HepG2 (cell line): ENCODE data around the gene IRF4. TPM values are rescaled to one million over a fixed set of nuclear protein-coding genes. Genes with fewer than 3 reads are reported as not detected.

Experiments
- ATAC-seq: fragments of 200-7000 bp; cut with Tn5 transposase; 3 replicates; pipeline ENCODE4 v1.9.1; 2020; ENCODE audit warnings: mild to moderate bottlenecking, moderate library complexity
- BruUV-seq: library from RNA; stranded (reverse); fragments of 400-500 nt; replicated peaks from 2 replicates; lab custom pipeline; 2021; lab: Mats Ljungman, UMichigan
- CTCF ChIA-PET: fragments of 300-600 bp; formaldehyde crosslinking; extraction: SDS; loops from one replicate; lab custom pipeline; 2021; ENCODE audit warnings: low total read pairs, inconsistent platforms, low intra/inter-chr PET ratio; lab: Yijun Ruan, JAX
- POLR2A ChIA-PET: fragments of 350-600 bp; sonication (Branson Sonifier 250); formaldehyde crosslinking; loops from one replicate; lab custom pipeline; 2020; ENCODE audit warnings: antibody characterized with exemption, inconsistent platforms; lab: Yijun Ruan, JAX
- DNase-seq: peaks from one replicate; pipeline ENCODE4 v3.0.0-alpha.2; 2015; ENCODE audit warnings: low spot score
- FAIRE-seq: peaks from 3 replicates; lab custom pipeline; 2011; peaks lifted over from hg19 to GRCh38; lab: Jason Lieb, UNC
- H2AFZ ChIP-seq: one replicate; pipeline ENCODE4 v1.6.1; 2011; ENCODE audit warnings: low read length, inconsistent platforms
- H3K27ac ChIP-seq: fragments of 300-600 bp; 3 replicates; pipeline ENCODE4 v1.8.0; 2011; ENCODE audit warnings: mixed run types, mild to moderate bottlenecking, mixed read lengths, low read length, inconsistent platforms; ENCODE audit not compliant: insufficient read depth; ENCODE audit errors: extremely low read length
- H3K27me3 ChIP-seq, 2 experiments: fragments of 200-600 bp in 1 of 2; 2 replicates in 1 of 2; 3 replicates in 1 of 2; pipeline versions ENCODE4 v1.6.0 to v1.8.0; 2011; ENCODE audit warnings: low read length in 2 of 2, mild to moderate bottlenecking in 2 of 2, moderate library complexity in 2 of 2, inconsistent platforms in 1 of 2; ENCODE audit not compliant: insufficient read depth in 2 of 2, control insufficient read depth in 1 of 2
- H3K36me3 ChIP-seq, 2 experiments: fragments of 200-600 bp in 1 of 2; replicated peaks in 1 of 2; 2 replicates in 1 of 2; 3 replicates in 1 of 2; pipeline versions ENCODE4 v1.5.1 to v1.8.0; 2011; ENCODE audit warnings: low read length in 2 of 2, inconsistent platforms in 1 of 2; ENCODE audit not compliant: insufficient read depth in 2 of 2, control insufficient read depth in 1 of 2
- H3K4me1 ChIP-seq: 2 replicates; pipeline ENCODE4 v1.5.1; 2012; ENCODE audit warnings: low read length, inconsistent platforms; ENCODE audit not compliant: insufficient read depth
- H3K4me2 ChIP-seq: 2 replicates; pipeline ENCODE4 v1.6.0; 2011; ENCODE audit warnings: low read depth, low read length, inconsistent platforms
- H3K4me3 ChIP-seq, 3 experiments: fragments of 200-600 bp in 1 of 3; sonication (generic), shearing (Covaris generic) in 1 of 3; replicated peaks in 1 of 3; 2 replicates each; pipeline ENCODE4 v1.5.1; 2011 to 2016; ENCODE audit warnings: low read length in 3 of 3, inconsistent platforms in 2 of 3, low read depth in 2 of 3, mild to moderate bottlenecking in 2 of 3, control low read depth in 1 of 3, mixed read lengths in 1 of 3; ENCODE audit not compliant: insufficient read depth in 1 of 3
- H3K79me2 ChIP-seq: one replicate; pipeline ENCODE4 v1.6.1; 2011; ENCODE audit warnings: low read length, inconsistent platforms; ENCODE audit not compliant: insufficient read depth
- H3K9ac ChIP-seq: 2 replicates; pipeline ENCODE4 v1.6.0; 2011; ENCODE audit warnings: mild to moderate bottlenecking, low read depth, low read length, inconsistent platforms; ENCODE audit not compliant: insufficient read depth
- H3K9me3 ChIP-seq: 2 replicates; pipeline ENCODE4 v1.5.1; 2012; ENCODE audit warnings: mild to moderate bottlenecking, low read length
- H4K20me1 ChIP-seq: 2 replicates; pipeline ENCODE4 v1.6.0; 2011; ENCODE audit warnings: inconsistent platforms, mild to moderate bottlenecking, low read length, moderate library complexity; ENCODE audit not compliant: insufficient read depth
- CHCHD3 ChIP-seq: sonication (generic); formaldehyde crosslinking; IDR thresholded peaks from 2 replicates; pipeline ENCODE4 v1.8.0; 2022; ENCODE audit warnings: mild to moderate bottlenecking, missing genetic modification reagents, moderate library complexity
- CHD4 ChIP-seq: fragments of 200-600 bp; sonication (generic); IDR thresholded peaks from 2 replicates; pipeline ENCODE4 v1.7.0; 2017; ENCODE audit warnings: mild to moderate bottlenecking, low read length, borderline replicate concordance
- FOXK1 ChIP-seq: sonication (generic); formaldehyde crosslinking; IDR thresholded peaks from 2 replicates; pipeline ENCODE4 v1.4.0; 2020; ENCODE audit warnings: low read depth, missing genetic modification reagents, borderline replicate concordance
- HHEX ChIP-seq: IDR thresholded peaks from 2 replicates; pipeline ENCODE4 v1.6.1; 2016; ENCODE audit warnings: control low read depth
- JARID2 ChIP-seq: sonication (generic); formaldehyde crosslinking; IDR thresholded peaks from 2 replicates; pipeline ENCODE4 v1.8.1; 2023; ENCODE audit warnings: missing genetic modification reagents, inconsistent platforms; ENCODE audit not compliant: insufficient replicate concordance
- MED1 ChIP-seq: sonication (generic); formaldehyde crosslinking; IDR thresholded peaks from 2 replicates; pipeline ENCODE4 v1.4.0; 2020; ENCODE audit warnings: missing genetic modification reagents
- NFKB2 ChIP-seq: sonication (generic); formaldehyde crosslinking; IDR thresholded peaks from 2 replicates; pipeline ENCODE4 v1.4.0; 2020; ENCODE audit warnings: missing genetic modification reagents, borderline replicate concordance
- NPAS2 ChIP-seq: sonication (generic); formaldehyde crosslinking; IDR thresholded peaks from 2 replicates; pipeline ENCODE4 v1.8.0; 2022; ENCODE audit warnings: mild to moderate bottlenecking, missing genetic modification reagents, borderline replicate concordance
- REPIN1 ChIP-seq: sonication (generic); formaldehyde crosslinking; IDR thresholded peaks from 2 replicates; pipeline ENCODE4 v1.8.0; 2022; ENCODE audit warnings: missing genetic modification reagents, low read depth, mild to moderate bottlenecking, borderline replicate concordance
- RFX5 ChIP-seq: IDR thresholded peaks from 2 replicates; pipeline ENCODE4 v1.6.1; 2011; ENCODE audit warnings: low read depth, low read length, improper control_type of control experiment
- SCMH1 ChIP-seq: sonication (generic); formaldehyde crosslinking; IDR thresholded peaks from 2 replicates; pipeline ENCODE4 v1.9.0; 2021; ENCODE audit warnings: missing genetic modification reagents, mild to moderate bottlenecking, borderline replicate concordance
- SRSF4 ChIP-seq: fragments of 200-400 bp; formaldehyde crosslinking; IDR thresholded peaks from one replicate; pipeline ENCODE4 v1.6.1; 2018; ENCODE audit warnings: mild to moderate bottlenecking, low read depth, low read length, moderate library complexity; ENCODE audit not compliant: poor library complexity, severe bottlenecking
- TRIM24 ChIP-seq: sonication (generic); formaldehyde crosslinking; IDR thresholded peaks from 2 replicates; pipeline ENCODE4 v1.8.0; 2022; ENCODE audit warnings: mild to moderate bottlenecking, missing genetic modification reagents
- ZMYM4 ChIP-seq: sonication (generic); formaldehyde crosslinking; IDR thresholded peaks from 2 replicates; pipeline ENCODE4 v1.8.1; 2023; ENCODE audit warnings: mild to moderate bottlenecking, missing genetic modification reagents
- ZNF207 ChIP-seq: fragments of 450-650 bp; IDR thresholded peaks from 2 replicates; pipeline ENCODE4 v1.6.1; 2016; ENCODE audit warnings: antibody characterized with exemption, borderline replicate concordance
- ZNF549 ChIP-seq: sonication (generic); formaldehyde crosslinking; IDR thresholded peaks from 2 replicates; pipeline ENCODE4 v1.5.0; 2020; ENCODE audit warnings: missing genetic modification reagents
- ZNF780A ChIP-seq: sonication (generic); formaldehyde crosslinking; IDR thresholded peaks from 2 replicates; pipeline ENCODE4 v1.8.0; 2022; ENCODE audit warnings: mild to moderate bottlenecking, missing genetic modification reagents, moderate library complexity
- ZSCAN9 ChIP-seq: IDR thresholded peaks from 2 replicates; pipeline ENCODE4 v1.6.1; 2016; ENCODE audit warnings: borderline replicate concordance
- WGBS: methylation state at CpG from one replicate; pipeline ENCODE4 v1.1.6; 2017; ENCODE audit warnings: low lambda C conversion rate; 5-methylcytosine and 5-hydroxymethylcytosine counted together
- in situ Hi-C: cut with HindIII; loops from 2 replicates; pipeline ENCODE4 v1.10.0; 2017; ENCODE audit warnings: low pct_unique_long_range_greater_than_20kb; ENCODE audit not compliant: extremely low pct_ligation_motif_present
- intact Hi-C: fragments of 100-400 bp; cut with micrococcal nuclease; formaldehyde crosslinking; loops from one replicate; pipeline ENCODE4 v1.10.0; 2022; ENCODE audit not compliant: unreplicated experiment
- polyA plus RNA-seq, 8 experiments: library from polyadenylated mRNA; depleted of rRNA in 3 of 8; stranded (reverse) in 7 of 8; unstranded in 1 of 8; fragments of >200 nt; fragmentation: Illumina TruSeq in 4 of 8; extraction: Trizol in 4 of 8; gene quantifications; 2 replicates each; pipeline versions ENCODE4 v1.2.1 to v1.2.3, GENCODE V29; 2011 to 2016; ENCODE audit warnings: low read depth in 4 of 8, missing spikeins in 1 of 8, mixed read lengths in 1 of 8; ENCODE audit not compliant: insufficient read depth in 1 of 8
- total RNA-seq, 5 experiments: library from RNA; depleted of rRNA; stranded (reverse); fragments of >200 nt; fragmentation: Illumina TruSeq; extraction: Trizol; gene quantifications; 2 replicates each; pipeline ENCODE4 v1.2.3, GENCODE V29; 2016; ENCODE audit warnings: low read depth in 1 of 5
- TF ChIP-seq, protein P1 (sequence below): sonication (generic); formaldehyde crosslinking; IDR thresholded peaks from 2 replicates; pipeline ENCODE4 v1.8.0; 2022; ENCODE audit warnings: mild to moderate bottlenecking, missing genetic modification reagents, moderate library complexity
- TF ChIP-seq, protein P2 (sequence below): sonication (generic); formaldehyde crosslinking; IDR thresholded peaks from 2 replicates; pipeline ENCODE4 v1.8.0; 2022; ENCODE audit warnings: mild to moderate bottlenecking, missing genetic modification reagents; ENCODE audit not compliant: insufficient replicate concordance
- TF ChIP-seq, protein P3 (sequence below): sonication (generic); formaldehyde crosslinking; IDR thresholded peaks from 2 replicates; pipeline ENCODE4 v1.5.0; 2020; ENCODE audit warnings: missing genetic modification reagents

The IRF4 gene
- total and polyA plus RNA-seq, 2 of the 13 experiments (the other 11 are each of a cell fraction or from before 2014, with no cell fraction given) = 0.07 to 0.09 TPM

DNA sequence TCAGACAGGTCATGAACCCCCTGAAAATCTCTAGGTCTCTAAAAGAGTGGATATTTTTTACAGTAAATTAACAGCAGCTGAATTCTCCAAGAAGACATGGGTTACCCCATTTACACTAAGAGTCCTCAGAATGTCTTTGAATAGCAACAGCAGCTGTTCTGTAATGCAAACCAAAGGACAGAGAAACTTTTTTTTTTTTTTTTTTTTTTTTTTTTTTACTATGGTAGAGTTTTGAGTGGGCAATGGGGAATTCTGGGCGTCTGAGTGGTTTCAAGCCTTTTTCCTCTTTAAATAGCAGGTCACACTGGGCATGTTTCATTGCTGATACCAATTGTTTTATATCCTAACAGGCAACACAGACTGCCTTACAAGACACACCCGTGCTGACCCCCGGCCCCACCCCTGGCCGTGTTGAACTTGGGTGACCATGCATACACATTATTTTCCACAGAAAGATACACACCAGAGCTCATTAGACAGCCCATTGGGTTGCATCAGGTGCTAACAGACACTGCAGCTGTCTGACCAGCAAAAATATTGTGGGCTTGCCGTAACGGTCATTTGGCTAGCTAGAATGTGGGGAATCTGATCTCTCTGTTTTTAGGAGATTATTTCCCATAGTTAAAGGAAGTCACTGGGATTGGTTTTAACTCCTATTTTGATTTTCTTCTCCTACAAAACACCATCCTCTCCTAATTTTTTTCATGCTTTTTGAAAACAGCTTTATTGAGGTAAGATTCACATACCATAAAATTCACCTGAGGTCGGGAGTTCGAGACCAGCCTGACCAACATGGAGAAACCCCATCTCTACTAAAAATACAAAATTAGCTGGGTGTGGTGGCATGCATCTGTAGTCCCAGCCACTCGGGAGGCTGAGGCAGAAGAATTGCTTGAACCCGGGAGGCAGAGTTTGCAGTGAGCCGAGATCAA lies 26.7 kb upstream of the IRF4 start:
- ATAC-seq (no peak), FAIRE-seq (no peak), DNase-seq (no peak)

DNA sequence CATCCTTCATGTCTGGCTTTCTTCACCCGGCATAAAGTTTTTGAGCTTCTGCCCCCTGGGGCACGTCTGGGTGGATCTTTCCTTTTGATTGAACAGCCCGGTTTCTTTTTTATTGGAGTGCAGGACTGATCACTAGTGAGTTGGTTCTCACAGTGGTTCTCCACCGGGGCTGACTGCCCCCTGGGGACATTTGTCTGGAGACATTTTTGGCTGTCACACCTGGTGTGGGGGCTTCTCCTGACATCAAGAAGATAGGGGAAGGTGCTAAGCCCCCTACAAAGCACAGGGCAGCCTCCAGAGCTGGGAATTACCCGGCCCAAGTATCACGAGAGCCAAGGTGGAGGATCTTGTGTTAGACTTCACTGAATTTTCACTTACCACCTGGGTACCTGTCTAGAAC lies 25.7 kb upstream of the IRF4 start:
- intact Hi-C loops = no loop called here
- CTCF ChIA-PET = no interaction called here
- POLR2A ChIA-PET = no interaction called here
- 21% methylated on average over 6 of the region's 6 CpGs for WGBS
- peaks cover 5 to 43% of the 10 kb centered on the region in 2 experiments; a peak in 4 of 5 replicates for H3K27me3 ChIP-seq
- no peak for FAIRE-seq
- in situ Hi-C loops = no loop called here
- H3K4me3 ChIP-seq = no peak overlapping the region
- peaks cover 14% of the 10 kb centered on the region for H3K4me1 ChIP-seq
- ATAC-seq = no peak
- no peak for DNase-seq
- no peak overlapping the region for H3K27ac ChIP-seq
- no peaks in the 10 kb centered on the region for H4K20me1 ChIP-seq
- H3K4me2 ChIP-seq = no peak overlapping the region
- no TSS peak for BruUV-seq
- no peaks in the 10 kb centered on the region for H3K36me3 ChIP-seq
- no peak overlapping the region for H3K9ac ChIP-seq
- no peaks in the 10 kb centered on the region for H3K9me3 ChIP-seq
- no peaks in the 10 kb centered on the region for H3K79me2 ChIP-seq
- H2AFZ ChIP-seq = no peak overlapping the region
- TF ChIP-seq ZNF207 (no peak), ZNF780A (no peak), ZMYM4 (CRISPR knock-in tag) (no peak), CHD4 (no peak), HHEX (CRISPR knock-in tag) (no peak), RFX5 (no peak), NPAS2 (CRISPR knock-in tag) (no peak)
- TF ChIP-seq, protein P1, sequence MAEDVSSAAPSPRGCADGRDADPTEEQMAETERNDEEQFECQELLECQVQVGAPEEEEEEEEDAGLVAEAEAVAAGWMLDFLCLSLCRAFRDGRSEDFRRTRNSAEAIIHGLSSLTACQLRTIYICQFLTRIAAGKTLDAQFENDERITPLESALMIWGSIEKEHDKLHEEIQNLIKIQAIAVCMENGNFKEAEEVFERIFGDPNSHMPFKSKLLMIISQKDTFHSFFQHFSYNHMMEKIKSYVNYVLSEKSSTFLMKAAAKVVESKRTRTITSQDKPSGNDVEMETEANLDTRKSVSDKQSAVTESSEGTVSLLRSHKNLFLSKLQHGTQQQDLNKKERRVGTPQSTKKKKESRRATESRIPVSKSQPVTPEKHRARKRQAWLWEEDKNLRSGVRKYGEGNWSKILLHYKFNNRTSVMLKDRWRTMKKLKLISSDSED (CRISPR knock-in tag) = no peak
- TF ChIP-seq, protein P2, sequence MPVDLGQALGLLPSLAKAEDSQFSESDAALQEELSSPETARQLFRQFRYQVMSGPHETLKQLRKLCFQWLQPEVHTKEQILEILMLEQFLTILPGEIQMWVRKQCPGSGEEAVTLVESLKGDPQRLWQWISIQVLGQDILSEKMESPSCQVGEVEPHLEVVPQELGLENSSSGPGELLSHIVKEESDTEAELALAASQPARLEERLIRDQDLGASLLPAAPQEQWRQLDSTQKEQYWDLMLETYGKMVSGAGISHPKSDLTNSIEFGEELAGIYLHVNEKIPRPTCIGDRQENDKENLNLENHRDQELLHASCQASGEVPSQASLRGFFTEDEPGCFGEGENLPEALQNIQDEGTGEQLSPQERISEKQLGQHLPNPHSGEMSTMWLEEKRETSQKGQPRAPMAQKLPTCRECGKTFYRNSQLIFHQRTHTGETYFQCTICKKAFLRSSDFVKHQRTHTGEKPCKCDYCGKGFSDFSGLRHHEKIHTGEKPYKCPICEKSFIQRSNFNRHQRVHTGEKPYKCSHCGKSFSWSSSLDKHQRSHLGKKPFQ = no peak
- TF ChIP-seq, protein P3, sequence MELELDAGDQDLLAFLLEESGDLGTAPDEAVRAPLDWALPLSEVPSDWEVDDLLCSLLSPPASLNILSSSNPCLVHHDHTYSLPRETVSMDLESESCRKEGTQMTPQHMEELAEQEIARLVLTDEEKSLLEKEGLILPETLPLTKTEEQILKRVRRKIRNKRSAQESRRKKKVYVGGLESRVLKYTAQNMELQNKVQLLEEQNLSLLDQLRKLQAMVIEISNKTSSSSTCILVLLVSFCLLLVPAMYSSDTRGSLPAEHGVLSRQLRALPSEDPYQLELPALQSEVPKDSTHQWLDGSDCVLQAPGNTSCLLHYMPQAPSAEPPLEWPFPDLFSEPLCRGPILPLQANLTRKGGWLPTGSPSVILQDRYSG (CRISPR knock-in tag) = no peak

More for the DNA sequence above, 26.7 kb upstream of the IRF4 start:
- Histone ChIP-seq H4K20me1 (no peaks in the 10 kb centered on the region), H2AFZ (no peak overlapping the region), H3K4me2 (no peak overlapping the region), H3K4me1 (peaks cover 16% of the 10 kb centered on the region), H3K4me3 (no peak overlapping the region), H3K9me3 (no peaks in the 10 kb centered on the region), H3K79me2 (no peaks in the 10 kb centered on the region), H3K27me3 (peaks cover 5 to 33% of the 10 kb centered on the region in 2 experiments; a peak in 3 of 5 replicates), H3K36me3 (no peaks in the 10 kb centered on the region), H3K9ac (no peak overlapping the region), H3K27ac (no peak overlapping the region)
- intact Hi-C loops = no loop called here
- WGBS = 24% methylated on average over 11 of the region's 11 CpGs
- in situ Hi-C loops = no loop called here
- no TSS peak for BruUV-seq
- POLR2A ChIA-PET = no interaction called here
- CTCF ChIA-PET = no interaction called here
- TF ChIP-seq CHCHD3 (CRISPR knock-in tag) = no peak
- TF ChIP-seq NFKB2 (CRISPR knock-in tag) = no peak
- no peak for TF ChIP-seq FOXK1 (CRISPR knock-in tag)
- TF ChIP-seq ZSCAN9 (CRISPR knock-in tag) = no peak
- TF ChIP-seq ZNF549 (CRISPR knock-in tag) = no peak
- TF ChIP-seq TRIM24 (CRISPR knock-in tag) = no peak
- TF ChIP-seq REPIN1 (CRISPR knock-in tag) = no peak
- no peak for TF ChIP-seq SRSF4
- no peak for TF ChIP-seq SCMH1
- no peak for TF ChIP-seq JARID2
- TF ChIP-seq MED1 (CRISPR knock-in tag) = no peak
